ENCODE data around the gene PFN2. TPM values are rescaled to one million over a fixed set of nuclear protein-coding genes. Genes with fewer than 3 reads are reported as not detected.
A peak's percentile ranks its signal among the peaks of the same experiment; 100 is the strongest.

PFN2 gene
- total and polyA plus RNA-seq, 2 experiments from 2014 or later, result 152 to 172 TPM

GRCh38 chr3:149971403-149972075 is 844 bp upstream of the PFN2 start:
- H3K9me2 ChIP-seq (replicated peaks; ENCODE audit: insufficient read depth), result no peaks in the 10 kb centered on the region
- TF ChIP-seq EZH2phosphoT487 (IDR thresholded peaks at IDR 0.05; ENCODE audit: low read depth, severe bottlenecking, unreplicated experiment), result no peak
- TF ChIP-seq CTCF (IDR thresholded peaks at IDR 0.05; ENCODE audit: poor library complexity), result no peak
- no peak for TF ChIP-seq EZH2 (IDR thresholded peaks at IDR 0.05; ENCODE audit: borderline replicate concordance)
- H3K79me2 ChIP-seq, result peaks cover 57% of the 10 kb centered on the region
- H3K4me3 ChIP-seq, result peak overlapping the region; percentile 63
- no peaks in the 10 kb centered on the region for H3K36me3 ChIP-seq (replicated peaks; ENCODE audit: insufficient read depth, low read depth)
- peaks cover 23% of the 10 kb centered on the region for H4K20me1 ChIP-seq (ENCODE audit: insufficient read depth, poor library complexity, severe bottlenecking)
- peaks cover 10% of the 10 kb centered on the region for H3K4me1 ChIP-seq (ENCODE audit: insufficient read depth)
- H2AFZ ChIP-seq, result peak overlapping the region; percentile 57
- H3K4me2 ChIP-seq, result peak overlapping the region; percentile 84
- H3K27ac ChIP-seq, result peak overlapping the region; percentile 99
- no peak for DNase-seq (ENCODE audit: low spot score)
- whole genome bisulfite sequencing (ENCODE audit: low lambda C conversion rate, missing lambda C conversion rate), result under 1% methylated on average over 34 of the region's 42 CpGs
- H3K9me3 ChIP-seq (ENCODE audit: low read depth), result peaks cover 5% of the 10 kb centered on the region
- no peaks in the 10 kb centered on the region for H3K27me3 ChIP-seq

GRCh38 chr3:149969940-149970715 is 567 bp downstream of the PFN2 start:
- Histone ChIP-seq H3K4me2 (peak overlapping the region; percentile 84), H3K9me2 (replicated peaks; ENCODE audit: insufficient read depth) (no peaks in the 10 kb centered on the region), H2AFZ (peak overlapping the region; percentile 56), H3K27me3 (no peaks in the 10 kb centered on the region), H3K36me3 (replicated peaks; ENCODE audit: insufficient read depth, low read depth) (no peaks in the 10 kb centered on the region), H3K4me1 (ENCODE audit: insufficient read depth) (peaks cover 10% of the 10 kb centered on the region), H3K9me3 (ENCODE audit: low read depth) (peaks cover 5% of the 10 kb centered on the region), H3K79me2 (peaks cover 71% of the 10 kb centered on the region), H4K20me1 (ENCODE audit: insufficient read depth, poor library complexity, severe bottlenecking) (peaks cover 37% of the 10 kb centered on the region), H3K4me3 (peak overlapping the region; percentile 63), H3K27ac (peak overlapping the region; percentile 99)
- peak; percentile 94 for DNase-seq (ENCODE audit: low spot score)
- WGBS (ENCODE audit: low lambda C conversion rate, missing lambda C conversion rate), result under 1% methylated on average over 48 of the region's 73 CpGs
- TF ChIP-seq EZH2 (IDR thresholded peaks at IDR 0.05; ENCODE audit: borderline replicate concordance) (no peak), CTCF (IDR thresholded peaks at IDR 0.05; ENCODE audit: poor library complexity) (no peak), EZH2phosphoT487 (IDR thresholded peaks at IDR 0.05; ENCODE audit: low read depth, severe bottlenecking, unreplicated experiment) (no peak)

- under 1% methylated on average over 15 of the region's 15 CpGs for WGBS (ENCODE audit: low lambda C conversion rate, missing lambda C conversion rate)
- Histone ChIP-seq H3K9me2 (replicated peaks; ENCODE audit: insufficient read depth) (no peaks in the 10 kb centered on the region), H3K4me2 (peak overlapping the region; percentile 84), H3K27ac (peak overlapping the region; percentile 99), H3K27me3 (no peaks in the 10 kb centered on the region), H3K36me3 (replicated peaks; ENCODE audit: insufficient read depth, low read depth) (no peaks in the 10 kb centered on the region), H4K20me1 (ENCODE audit: insufficient read depth, poor library complexity, severe bottlenecking) (peaks cover 43% of the 10 kb centered on the region), H3K4me3 (peak overlapping the region; percentile 63), H3K4me1 (ENCODE audit: insufficient read depth) (peaks cover 16% of the 10 kb centered on the region), H3K79me2 (peaks cover 76% of the 10 kb centered on the region), H2AFZ (peak overlapping the region; percentile 34), H3K9me3 (ENCODE audit: low read depth) (peaks cover 4% of the 10 kb centered on the region)
- peak; percentile 83 for DNase-seq (ENCODE audit: low spot score)
- TF ChIP-seq CTCF (IDR thresholded peaks at IDR 0.05; ENCODE audit: poor library complexity) (peak; percentile 5), EZH2phosphoT487 (IDR thresholded peaks at IDR 0.05; ENCODE audit: low read depth, severe bottlenecking, unreplicated experiment) (no peak)
Observed at GRCh38 chr3:149969110-149969939, 1.4 kb downstream of the PFN2 start.

Measured in hepatocyte (in vitro differentiated cells).